Measurements from ENCODE around the gene HTRA2. TPM values are rescaled to one million over a fixed set of nuclear protein-coding genes. Genes with fewer than 3 reads are reported as not detected.
"Not testable (repeated sequence)": the region's sequence is repeated elsewhere in the genome, so short reads cannot be mapped to it uniquely, and the experiment has no call there.

Gene HTRA2
- total RNA-seq, result 52.5 and 59.9 TPM in 2 replicates

DNA sequence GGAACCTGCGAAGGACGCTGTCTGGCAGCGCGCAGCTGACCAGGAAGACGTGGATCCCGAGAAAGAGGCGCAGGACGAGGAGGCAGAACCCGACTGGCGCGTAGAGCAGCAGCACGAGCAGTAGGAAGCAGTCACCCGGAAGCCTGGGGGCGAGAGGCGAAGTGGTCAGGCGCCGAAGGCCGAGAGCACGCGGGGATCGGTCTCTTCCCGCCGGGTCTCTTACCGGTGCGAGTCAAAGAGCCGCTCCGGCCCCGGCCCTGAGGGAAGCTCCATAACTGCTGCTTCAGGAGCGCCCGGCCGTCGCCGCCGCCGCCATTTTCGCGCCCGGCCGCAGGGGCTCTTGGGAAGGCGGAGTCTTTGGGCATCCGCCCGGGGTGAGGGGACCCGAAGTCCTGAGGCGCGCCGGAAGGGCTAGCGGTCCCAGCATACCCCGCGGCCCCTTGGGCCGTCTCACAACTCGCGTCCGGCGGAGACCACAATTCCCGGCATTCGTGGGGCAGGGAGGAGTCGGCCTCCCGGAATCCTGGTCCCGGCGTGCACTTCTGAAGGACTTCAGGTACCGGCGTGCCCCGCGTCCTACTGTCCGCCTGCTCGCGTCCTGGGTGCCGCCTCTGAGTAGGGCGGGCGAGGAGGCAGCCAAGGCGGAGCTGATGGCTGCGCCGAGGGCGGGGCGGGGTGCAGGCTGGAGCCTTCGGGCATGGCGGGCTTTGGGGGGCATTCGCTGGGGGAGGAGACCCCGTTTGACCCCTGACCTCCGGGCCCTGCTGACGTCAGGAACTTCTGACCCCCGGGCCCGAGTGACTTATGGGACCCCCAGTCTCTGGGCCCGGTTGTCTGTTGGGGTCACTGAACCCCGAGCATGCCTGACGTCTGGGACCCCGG, at the start of gene HTRA2, which contains the start of gene AUP1:
HTRA2 (plus strand) TSS at position 577 of the 882 bp plus-strand sequence; CDS start at position 651, 74 bp downstream.
AUP1 (minus strand) TSS at position 350 of the 882 bp plus-strand sequence; CDS start at position 273, 77 bp downstream.
- peak; percentile 91 for DNase-seq (ENCODE audit: low read depth, low spot score)

DNA sequence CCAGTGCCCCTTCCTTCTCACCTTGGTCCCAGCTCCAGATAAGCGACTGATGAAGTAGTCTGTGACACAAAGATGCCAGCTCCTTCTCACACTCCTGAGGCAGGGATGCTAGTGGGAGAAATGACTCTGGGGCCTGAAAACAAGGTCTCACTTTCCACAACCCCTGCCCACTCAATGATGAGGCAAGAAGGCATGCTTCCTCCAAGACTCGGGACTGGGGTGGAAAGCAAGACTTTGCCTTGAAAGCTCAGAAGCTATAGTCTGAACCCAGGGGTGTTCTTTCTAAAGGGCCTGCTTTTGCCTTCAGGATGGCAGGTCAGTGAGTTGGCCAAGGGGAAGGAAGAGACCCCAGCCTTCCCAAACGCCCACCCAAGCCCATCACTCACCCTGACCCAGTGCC, 48.3 kb upstream of the HTRA2 start:
- no peak for DNase-seq (ENCODE audit: low read depth, low spot score)

DNA sequence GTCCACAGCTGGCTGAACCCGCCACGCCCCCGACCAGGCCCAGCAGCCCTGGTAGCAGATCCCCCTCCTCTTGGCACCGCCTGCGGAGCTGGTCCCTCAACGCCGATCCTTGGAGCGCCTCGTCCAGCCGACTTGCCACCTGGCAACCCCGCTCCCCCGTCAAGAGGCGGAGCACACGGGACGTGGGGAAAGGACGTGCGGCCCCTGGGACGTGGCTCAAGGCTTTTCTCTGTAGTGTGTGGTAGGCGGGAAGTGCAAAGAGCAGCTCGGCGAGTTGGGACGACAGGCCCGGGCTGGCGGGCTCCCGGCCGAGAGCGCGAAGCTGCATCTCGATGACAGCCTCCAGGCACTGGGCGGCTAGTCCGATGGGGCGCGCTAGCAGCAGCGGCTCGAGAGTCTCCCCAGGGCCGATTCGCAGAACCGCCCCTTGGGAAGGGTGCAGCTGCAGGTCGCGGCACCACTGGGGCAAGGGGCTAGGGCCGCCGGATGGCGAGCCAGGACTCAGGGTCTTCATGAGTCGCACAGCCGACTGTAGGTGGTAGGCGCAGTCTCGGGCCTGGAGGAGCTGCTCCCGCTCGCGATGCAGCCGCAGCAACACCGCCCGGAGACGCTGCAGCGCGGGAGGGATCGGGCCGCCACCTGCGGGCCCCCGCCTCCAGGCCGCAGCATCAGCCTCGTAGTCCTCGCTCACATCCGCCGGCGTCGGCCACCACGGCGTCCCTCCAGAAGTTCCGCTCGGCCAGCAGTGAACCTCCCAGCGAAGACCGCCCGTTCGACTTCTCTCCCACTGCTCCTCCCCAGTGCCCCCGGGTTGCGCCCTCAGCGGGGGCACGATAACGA, 47.6 kb upstream of the HTRA2 start:
- DNase-seq (ENCODE audit: low read depth, low spot score), result no peak

DNA sequence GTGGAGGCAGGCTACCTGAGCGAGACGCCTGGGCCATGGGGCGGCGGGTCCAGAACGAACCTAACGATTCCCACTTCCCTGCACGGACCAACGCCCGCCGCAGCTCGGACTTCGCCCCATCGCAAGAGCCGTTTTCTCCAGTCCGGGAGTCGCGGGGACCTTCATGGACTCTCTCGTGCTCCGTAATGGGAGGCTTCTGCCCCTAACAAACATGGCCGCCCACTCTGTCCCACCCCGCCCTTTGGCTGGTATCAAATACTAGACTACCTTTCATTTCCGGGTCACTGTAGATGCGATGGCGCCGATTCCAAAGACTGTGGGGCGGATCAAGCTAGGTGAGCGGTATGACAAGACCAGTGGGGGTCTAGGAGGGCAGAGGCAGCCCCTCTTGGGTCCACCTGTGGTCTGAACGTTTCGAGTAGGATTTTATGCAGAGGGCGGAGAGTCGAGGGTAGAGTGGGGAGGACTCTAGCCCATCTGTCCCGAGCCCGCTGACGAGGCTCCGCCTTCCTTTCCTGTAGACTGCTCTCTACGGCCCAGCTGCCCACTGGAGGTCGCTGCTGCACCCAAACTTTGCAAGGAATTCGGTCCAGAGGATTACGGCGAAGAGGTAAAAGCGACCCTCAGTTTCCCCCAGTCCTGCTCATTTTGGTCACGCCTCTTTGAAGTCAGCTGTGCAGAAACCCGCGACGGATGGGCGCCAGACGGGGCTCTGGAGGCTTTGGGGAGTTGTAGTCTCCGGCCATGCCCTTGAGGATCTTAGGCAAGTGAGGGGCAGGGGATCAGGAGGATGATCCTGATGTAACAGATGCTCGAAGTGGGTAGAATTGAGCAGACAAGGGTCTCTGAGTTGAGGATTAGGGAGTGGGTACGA, 46.7 kb upstream of the HTRA2 start, which contains the start of the genes CCDC142 and TTC31:
CCDC142 (minus strand) TSS at position 198 of the 874 bp plus-strand sequence; CDS start at position 37, 161 bp downstream.
TTC31 (plus strand) TSS at position 281 of the 874 bp plus-strand sequence; CDS start at position 296, 15 bp downstream.
- peak; percentile 84 for DNase-seq (ENCODE audit: low read depth, low spot score)

DNA sequence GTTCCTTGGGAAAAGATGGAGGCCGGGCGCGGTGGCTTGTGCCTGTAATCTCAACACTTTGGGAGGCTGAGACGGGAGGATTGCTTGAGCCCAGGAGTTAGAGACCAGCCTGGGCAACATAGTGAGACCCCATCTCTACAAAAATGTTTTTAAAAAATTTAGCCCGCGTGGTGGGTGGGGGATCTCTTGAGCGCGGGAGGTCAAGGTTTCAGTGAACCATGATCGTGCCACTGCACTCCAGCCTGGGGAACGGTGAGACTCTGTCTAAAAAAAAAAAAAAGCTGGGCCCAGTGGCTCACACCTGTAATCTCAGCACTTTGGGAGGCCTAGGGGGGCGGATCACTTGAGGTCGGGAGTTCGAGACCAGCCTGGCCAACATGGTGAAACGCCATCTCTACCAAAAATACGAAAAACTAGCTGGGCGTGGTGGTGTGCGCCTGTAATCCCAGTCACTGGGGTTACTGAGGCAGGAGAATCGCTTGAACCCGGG, 46.0 kb upstream of the HTRA2 start:
- DNase-seq (ENCODE audit: low read depth, low spot score), result not testable (repeated sequence)

DNA sequence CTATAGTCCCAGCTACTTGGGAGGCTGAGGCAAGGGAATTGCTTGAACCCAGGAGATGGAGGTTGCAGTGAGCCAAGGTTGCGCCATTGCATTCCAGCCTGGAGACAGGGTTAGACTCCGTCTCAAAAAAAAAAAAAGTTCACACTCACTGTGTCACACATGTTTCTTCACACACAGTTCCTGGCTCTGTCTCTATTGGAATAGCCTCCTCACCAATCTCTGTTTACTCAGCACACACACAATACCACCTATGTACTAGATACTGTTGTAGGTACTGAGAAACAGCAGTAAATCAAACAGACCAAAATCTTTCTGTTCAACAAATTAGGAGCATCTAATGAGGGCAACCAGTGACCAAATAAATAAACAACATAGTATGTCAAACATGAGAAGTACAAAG, 43.6 kb upstream of the HTRA2 start:
- no peak for DNase-seq (ENCODE audit: low read depth, low spot score)

DNA sequence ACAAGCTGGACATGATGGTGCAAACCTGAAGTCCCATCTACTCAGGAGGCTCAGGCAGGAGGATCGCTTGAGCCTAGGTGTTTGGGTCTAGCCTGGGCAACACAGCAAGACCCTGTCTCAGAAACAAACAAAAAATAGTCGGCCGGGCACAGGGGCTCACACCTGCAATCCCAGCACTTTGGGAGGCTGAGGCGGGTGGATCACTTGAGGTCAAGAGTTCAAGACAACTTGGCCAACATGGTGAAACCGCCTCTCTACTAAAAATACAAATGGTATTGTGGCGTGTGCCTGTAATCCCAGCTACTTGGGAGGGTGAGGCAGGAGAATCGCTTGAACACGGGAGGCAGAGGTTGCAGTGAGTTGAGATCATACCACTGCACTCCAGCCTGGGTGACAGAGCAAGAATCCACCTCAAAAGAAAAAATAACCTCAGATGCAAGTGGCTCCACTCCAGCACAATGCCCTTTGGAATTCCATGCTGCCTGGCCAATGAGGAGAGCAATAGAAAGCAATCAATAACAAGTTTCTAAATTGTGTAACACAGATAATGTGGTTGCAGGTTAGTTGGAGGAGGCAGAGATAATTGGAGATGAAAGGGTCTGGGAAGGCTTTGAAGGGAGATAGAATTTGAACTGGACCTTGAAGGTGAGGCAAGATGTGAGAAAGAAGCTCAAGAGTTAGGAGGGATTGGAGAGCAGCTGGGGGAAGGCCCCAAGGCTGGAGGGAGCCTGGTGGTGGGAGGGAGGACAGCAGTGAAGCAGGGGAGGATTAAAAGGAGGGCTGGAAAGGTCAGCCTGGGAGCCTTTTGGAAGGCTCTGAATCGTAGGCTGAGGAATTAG, 40.9 kb upstream of the HTRA2 start:
- no peak for DNase-seq (ENCODE audit: low read depth, low spot score)

DNA sequence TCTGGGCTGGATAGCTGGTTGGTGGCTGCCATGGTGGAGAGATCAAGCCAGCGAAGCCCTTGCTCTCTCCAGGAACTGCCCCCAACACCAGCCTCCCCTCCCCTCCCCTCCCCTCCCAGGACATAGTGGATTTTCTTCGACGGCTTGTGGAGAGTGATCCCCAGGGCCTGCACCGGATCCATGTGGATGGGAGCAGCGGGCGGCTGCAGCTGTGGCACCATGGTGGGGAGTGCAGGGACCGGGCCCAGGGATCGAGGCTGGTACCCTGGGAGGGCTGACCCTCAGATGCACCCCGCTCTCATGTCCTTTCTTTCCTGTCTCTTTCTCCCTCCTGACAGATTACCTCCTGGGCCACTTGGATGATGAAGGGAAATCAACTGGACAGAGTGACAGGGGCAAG, 39.8 kb upstream of the HTRA2 start:
- no peak for DNase-seq (ENCODE audit: low read depth, low spot score)

DNA sequence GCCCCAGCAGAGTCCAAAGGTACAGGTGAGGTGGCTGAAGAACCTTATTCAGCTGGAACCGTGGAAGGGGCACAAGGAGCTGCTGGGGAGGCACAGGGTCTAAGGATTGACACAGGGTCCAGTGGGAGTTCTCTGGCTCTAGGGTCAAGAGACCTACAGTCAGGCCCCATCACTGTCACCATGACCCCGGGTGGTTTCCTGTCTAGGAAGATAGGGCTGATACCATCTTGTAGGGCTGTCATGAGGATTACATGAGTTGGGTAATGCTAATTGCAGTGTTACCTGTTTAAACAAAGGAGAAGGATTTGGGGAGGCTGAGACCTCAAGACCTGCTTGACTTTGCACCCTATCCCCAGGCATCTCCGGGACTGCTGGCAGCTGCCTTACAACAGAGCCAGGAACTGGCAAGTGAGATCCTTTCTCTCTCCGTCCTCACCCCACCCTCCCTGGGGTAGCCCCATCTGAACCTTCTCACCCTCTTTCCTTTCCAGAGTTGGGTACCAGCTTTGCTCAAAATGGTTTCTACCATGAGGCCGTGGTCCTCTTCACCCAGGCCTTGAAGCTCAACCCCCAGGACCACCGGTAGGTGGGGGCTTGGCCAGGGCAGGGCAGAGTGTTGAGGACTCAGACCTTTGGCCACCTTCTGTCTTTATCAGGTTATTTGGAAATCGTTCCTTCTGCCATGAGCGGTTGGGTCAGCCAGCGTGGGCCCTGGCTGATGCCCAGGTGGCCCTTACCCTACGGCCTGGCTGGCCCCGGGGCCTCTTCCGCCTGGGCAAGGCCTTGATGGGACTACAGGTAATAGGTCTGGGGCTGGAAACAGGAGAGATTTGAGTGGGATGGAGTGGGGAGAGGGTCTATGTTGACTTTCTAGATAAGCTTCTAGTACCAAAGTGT, 37.8 kb upstream of the HTRA2 start:
- DNase-seq (ENCODE audit: low read depth, low spot score), result no peak

DNA sequence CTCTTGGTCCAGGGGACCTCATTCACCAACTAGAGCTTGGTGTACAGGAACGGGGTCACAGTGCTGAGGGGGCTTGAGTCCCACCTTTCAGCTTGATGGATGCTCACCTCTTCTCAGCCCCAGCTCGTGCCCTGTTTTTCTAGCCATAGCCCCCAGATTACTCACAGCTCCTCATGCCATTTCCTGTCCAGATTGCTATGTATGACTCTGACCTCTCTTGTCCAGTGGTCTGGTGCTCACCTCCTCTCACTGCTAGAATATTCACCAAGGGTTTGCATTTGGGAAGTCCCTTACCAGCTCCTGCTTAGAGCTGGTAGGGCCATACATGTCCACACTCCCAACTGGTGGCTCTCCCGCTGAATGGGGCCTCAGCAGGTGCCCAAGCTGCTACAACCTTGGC, 36.2 kb upstream of the HTRA2 start:
- no peak for DNase-seq (ENCODE audit: low read depth, low spot score)

DNA sequence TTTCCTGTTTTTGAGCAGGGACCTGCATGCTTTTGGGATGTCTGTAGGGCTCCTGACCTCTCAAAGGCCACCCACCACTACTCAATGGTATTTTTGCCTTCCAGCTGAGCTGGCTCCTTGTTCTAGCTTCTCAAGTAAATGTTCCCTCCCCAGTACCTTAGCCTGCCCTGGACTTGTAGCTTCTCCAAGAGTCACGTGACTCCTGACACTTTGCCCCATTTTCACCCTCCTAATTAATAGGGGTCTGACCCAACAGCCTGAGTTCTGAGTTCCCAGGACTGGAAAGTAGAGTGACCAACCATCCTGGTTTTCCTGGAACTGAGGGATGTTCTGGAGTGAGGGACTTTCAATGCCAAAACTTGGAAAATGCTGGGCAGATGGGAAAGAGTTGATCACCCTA, 34.3 kb upstream of the HTRA2 start:
- DNase-seq (ENCODE audit: low read depth, low spot score), result no peak

DNA sequence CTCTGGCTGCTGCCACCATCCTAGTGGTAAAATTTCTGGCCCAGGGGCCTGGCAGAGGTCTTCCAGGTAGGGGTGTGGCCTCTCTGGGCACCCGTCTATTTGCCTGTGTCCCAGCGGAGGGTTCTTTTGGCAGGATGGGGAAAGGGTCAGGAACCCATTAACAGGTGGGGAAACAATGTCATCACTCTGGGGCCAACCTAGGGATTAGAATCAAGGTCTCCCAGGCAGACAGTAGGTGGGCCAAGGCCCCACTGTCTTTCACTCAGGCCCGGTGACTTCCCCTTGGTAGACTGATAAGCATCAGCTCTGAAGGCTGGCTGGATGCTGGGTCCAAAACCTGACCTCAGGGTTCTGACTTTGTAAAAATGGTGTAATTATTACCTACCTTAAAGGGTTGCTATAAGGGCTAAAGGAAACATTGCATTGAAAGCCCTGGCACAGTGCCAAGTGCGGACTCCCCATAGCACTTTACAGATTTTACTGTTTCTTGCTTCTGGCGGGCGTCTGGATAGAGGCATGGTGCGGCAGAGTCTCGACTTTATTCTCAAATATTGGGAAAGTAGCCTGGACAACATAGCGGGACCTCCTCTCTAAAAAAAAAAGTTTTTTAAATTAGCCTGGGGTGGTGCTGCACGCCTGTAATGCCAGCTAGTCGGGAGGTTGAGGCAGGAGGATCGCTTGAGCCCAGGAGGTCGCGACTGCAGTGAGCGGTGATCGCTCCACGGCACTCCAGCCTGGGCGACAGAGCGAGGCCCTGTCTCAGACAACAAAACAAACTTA, 32.5 kb upstream of the HTRA2 start:
- DNase-seq (ENCODE audit: low read depth, low spot score), result no peak

DNA sequence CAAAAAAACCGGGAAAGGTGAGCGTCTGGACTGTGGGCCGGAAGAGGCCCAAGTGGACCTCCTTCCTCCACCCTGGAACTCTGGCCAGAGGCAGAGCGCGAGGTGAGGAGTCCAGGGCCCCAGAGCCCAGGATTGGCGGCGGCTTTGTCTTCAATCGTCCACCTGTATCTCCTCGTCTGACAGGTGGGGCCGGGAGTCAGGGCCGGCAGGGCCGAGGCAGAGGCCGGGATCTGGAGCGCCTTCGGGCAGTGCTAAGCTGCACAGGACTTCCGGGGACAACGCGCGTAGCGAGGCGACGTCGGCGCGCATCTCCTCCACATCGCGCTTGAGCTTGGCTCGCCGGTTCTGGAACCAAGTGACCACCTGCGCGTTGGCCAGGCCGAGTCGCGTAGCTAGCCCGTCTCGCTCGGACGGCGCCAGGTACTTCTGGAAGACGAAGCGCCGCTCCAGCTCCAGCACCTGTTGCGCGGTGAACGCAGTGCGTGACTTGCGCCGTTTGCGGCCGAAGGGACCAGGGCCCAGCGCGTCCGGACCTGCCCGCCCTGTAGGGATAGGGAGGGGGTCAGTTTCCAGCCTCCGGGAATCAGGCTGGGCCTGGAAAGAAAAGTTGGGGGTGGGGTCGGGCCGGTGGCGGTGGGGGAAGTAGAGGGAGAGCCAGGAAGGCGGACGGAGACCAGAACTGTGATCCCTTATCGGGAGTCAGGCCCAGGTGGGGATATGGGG, 31.8 kb upstream of the HTRA2 start:
- no peak for DNase-seq (ENCODE audit: low read depth, low spot score)

DNA sequence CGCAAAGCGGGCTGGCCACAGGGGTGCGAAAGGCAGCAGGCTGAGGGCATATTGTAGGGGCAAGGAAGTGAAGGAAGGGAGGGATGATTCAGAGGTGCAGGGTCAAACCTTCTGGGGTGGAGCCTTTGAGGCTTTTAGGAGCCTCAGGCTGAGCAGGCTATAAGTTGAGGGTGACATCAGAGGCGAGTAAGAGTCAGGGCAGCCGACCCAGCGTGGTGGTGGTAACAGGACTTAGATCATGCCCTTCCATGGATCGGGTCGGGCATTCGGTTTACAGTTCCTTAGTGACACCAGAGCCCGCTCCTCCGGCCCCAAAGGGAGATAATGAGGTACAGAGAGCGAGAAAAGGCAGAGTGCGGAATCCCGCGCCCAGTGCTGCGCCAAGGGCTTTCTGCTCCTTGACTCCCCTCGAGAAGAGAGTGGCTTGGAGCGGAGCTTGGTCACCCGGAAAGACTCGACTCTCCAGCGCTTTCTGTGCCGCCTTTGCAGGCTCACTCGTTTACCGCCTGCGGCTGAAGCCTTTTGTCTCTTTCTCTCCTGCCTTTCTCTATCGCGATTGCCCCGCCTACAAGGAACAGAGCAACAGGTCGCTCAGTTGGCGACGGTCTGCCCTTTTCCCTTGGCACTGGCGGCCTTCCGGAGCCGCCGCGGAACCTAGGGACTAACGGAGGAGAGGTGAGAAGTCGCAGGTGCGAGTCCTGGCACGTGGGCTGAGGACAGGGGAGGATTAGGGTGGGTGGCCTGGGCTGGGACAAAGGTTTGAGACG, 31.1 kb upstream of the HTRA2 start:
- DNase-seq (ENCODE audit: low read depth, low spot score), result no peak

DNA sequence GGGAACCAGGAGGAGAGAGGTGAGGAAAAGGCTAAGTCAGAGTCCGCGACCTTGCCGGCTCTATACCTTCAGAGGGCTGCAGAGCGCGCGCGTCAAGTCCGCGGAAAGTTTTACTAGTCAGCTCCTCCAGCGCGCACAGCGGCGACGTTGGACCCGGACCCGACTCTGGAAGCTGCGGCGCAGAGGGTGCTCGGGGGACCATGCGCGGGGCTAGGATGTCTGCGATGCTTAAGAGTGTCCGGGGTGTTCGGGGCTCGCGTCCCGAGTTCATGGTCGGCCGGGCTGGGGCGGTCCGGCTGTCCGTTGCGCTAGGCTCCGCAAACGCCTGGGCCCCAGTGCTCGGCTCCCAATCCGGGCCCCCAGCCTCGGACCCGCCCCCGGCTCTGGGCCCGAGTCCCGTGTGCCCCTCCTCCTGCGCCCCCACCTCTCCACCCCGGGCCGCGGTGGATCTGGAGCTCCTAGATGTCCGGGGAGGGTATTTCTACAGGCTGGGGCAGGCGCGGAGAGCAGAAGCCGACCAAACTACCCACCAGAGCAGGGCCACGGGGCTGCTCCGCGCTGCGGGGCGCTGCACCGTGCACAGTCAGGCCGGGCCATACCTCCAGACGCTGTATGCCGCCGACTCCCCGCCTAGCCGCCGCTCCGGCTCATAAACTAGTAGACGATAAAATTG, 30.3 kb upstream of the HTRA2 start, which contains the start of gene LBX2:
LBX2 (minus strand) TSS at position 337 of the 673 bp plus-strand sequence; CDS start at position 271, 66 bp downstream.
- DNase-seq (ENCODE audit: low read depth, low spot score), result no peak

Measured in pulmonary artery endothelial cell (primary cell).